OCI-LY1 (cell line): ENCODE data around the gene AATK.

Experiments used
- CTCF ChIP-seq: fragments of 200-600 bp; sonication (generic), shearing (Covaris generic); IDR thresholded peaks from 2 replicates; pipeline ENCODE4 v1.5.1; 2017; ENCODE audit warnings: mild to moderate bottlenecking, antibody characterized with exemption, low read length, moderate library complexity, mixed read lengths
- EZH2 ChIP-seq: fragments of 200-600 bp; sonication (generic), shearing (Covaris generic); IDR thresholded peaks from 2 replicates; pipeline ENCODE4 v1.8.0; 2017; ENCODE audit warnings: borderline replicate concordance, mixed run types, mild to moderate bottlenecking, antibody characterized with exemption, low read length, moderate library complexity, mixed read lengths

- no peak for TF ChIP-seq EZH2
- no peak for TF ChIP-seq CTCF
These were observed 4.5 kb downstream of the AATK start for GRCh38 chr17:81161536-81161935.
